GM12878 (cell line): ENCODE data around the gene ZBTB49. TPM values are rescaled to one million over a fixed set of nuclear protein-coding genes. Genes with fewer than 3 reads are reported as not detected.

Experiments
- ATF2 ChIP-seq: IDR thresholded peaks from 2 replicates; pipeline ENCODE4 v1.6.1; 2012; ENCODE audit warnings: low read length, inconsistent platforms
- HDAC2 ChIP-seq: fragments of 200-600 bp; sonication (generic); IDR thresholded peaks from 2 replicates; pipeline ENCODE4 v1.6.1; 2017
- HDGF ChIP-seq: fragments of 450-650 bp; IDR thresholded peaks from 2 replicates; pipeline ENCODE4 v1.6.1; 2016; ENCODE audit warnings: antibody characterized with exemption
- IKZF2 ChIP-seq, 2 experiments: fragments of 450-650 bp; IDR thresholded peaks; 2 replicates each; pipeline ENCODE4 v1.6.1; 2017; ENCODE audit warnings: mild to moderate bottlenecking in 2 of 2, moderate library complexity in 2 of 2
- IRF4 ChIP-seq: IDR thresholded peaks from 2 replicates; pipeline ENCODE4 v1.6.1; 2011; ENCODE audit warnings: low read depth, low read length
- MTA2 ChIP-seq: fragments of 450-650 bp; IDR thresholded peaks from 2 replicates; pipeline ENCODE4 v1.6.1; 2016; ENCODE audit warnings: low read depth, mild to moderate bottlenecking, moderate library complexity
- NFXL1 ChIP-seq: fragments of 450-650 bp; IDR thresholded peaks from 2 replicates; pipeline ENCODE4 v1.6.1; 2017; ENCODE audit warnings: antibody characterized with exemption, mild to moderate bottlenecking, borderline replicate concordance
- PAX8 ChIP-seq: fragments of 450-650 bp; IDR thresholded peaks from 2 replicates; pipeline ENCODE4 v1.6.1; 2017; ENCODE audit warnings: mild to moderate bottlenecking, moderate library complexity
- POLR2A ChIP-seq: IDR thresholded peaks from 2 replicates; pipeline ENCODE4 v1.6.1; 2011; ENCODE audit warnings: low read depth, mild to moderate bottlenecking, low read length
- SMC3 ChIP-seq: IDR thresholded peaks from 2 replicates; pipeline ENCODE4 v1.6.1; 2011; ENCODE audit warnings: low read length, improper control_type of control experiment, borderline replicate concordance
- SREBF2 ChIP-seq: IDR thresholded peaks from 2 replicates; pipeline ENCODE4 v1.6.1; 2012; ENCODE audit warnings: mild to moderate bottlenecking, low read length
- TAF1 ChIP-seq: IDR thresholded peaks from 2 replicates; pipeline ENCODE4 v1.6.1; 2011; ENCODE audit warnings: mild to moderate bottlenecking, low read depth, low read length, borderline replicate concordance
- WRNIP1 ChIP-seq: IDR thresholded peaks from 2 replicates; pipeline ENCODE4 v1.6.1; 2011; ENCODE audit warnings: low read depth, low read length, improper control_type of control experiment, borderline replicate concordance
- YBX1 ChIP-seq: fragments of 450-650 bp; IDR thresholded peaks from 2 replicates; pipeline ENCODE4 v1.6.1; 2016; ENCODE audit warnings: antibody characterized with exemption
- polyA plus RNA-seq, 11 experiments: library from polyadenylated mRNA; depleted of rRNA in 4 of 11; unstranded in 6 of 11; stranded (reverse) in 5 of 11; fragments of >200 nt; fragmentation: Nextera tagmentation in 4 of 11; fragmentation: Illumina TruSeq in 1 of 11; extraction: Ambion mirVana in 4 of 11; extraction: Trizol in 1 of 11; gene quantifications; 1 replicate in 1 of 11; 2 replicates in 10 of 11; pipeline versions ENCODE4 v1.2.1 to v1.2.3, GENCODE V29; 2011 to 2016; ENCODE audit warnings: inconsistent platforms in 2 of 11, missing spikeins in 2 of 11, low read depth in 1 of 11
- total RNA-seq, 4 experiments: library from RNA; depleted of rRNA in 3 of 4; stranded (reverse); fragments of >200 nt in 3 of 4; fragmentation: Illumina TruSeq in 1 of 4; extraction: Trizol in 1 of 4; gene quantifications; 2 replicates each; pipeline versions ENCODE4 v1.2.1 to v1.2.3, GENCODE V29; 2013 to 2021
- TF ChIP-seq, protein P1 (sequence below): fragments of 450-650 bp; IDR thresholded peaks from 2 replicates; pipeline ENCODE4 v1.6.1; 2016; ENCODE audit warnings: mild to moderate bottlenecking, moderate library complexity, borderline replicate concordance
- TF ChIP-seq, protein P2 (sequence below): fragments of 450-650 bp; formaldehyde crosslinking; IDR thresholded peaks from 2 replicates; pipeline ENCODE4 v1.4.0; 2020; ENCODE audit warnings: mild to moderate bottlenecking, moderate library complexity
- TF ChIP-seq, protein P3 (sequence below): fragments of 450-650 bp; IDR thresholded peaks from 2 replicates; pipeline ENCODE4 v1.6.1; 2016; ENCODE audit warnings: mild to moderate bottlenecking
- TF ChIP-seq, protein P4 (sequence below): IDR thresholded peaks from 2 replicates; pipeline ENCODE4 v1.6.1; 2012; ENCODE audit warnings: low read depth, low read length, improper control_type of control experiment
- TF ChIP-seq, protein P5 (sequence below): IDR thresholded peaks from 2 replicates; pipeline ENCODE4 v1.6.1; 2011; ENCODE audit warnings: low read depth, low read length, improper control_type of control experiment, borderline replicate concordance

Gene ZBTB49
- total and polyA plus RNA-seq, 10 of the 15 experiments (the other 5 are each of a cell fraction or from before 2014, with no cell fraction given), result 0.37 to 4.8 (median 4.1) TPM

GRCh38 chr4:4344915-4345527 is 55.0 kb downstream of the ZBTB49 start (continued):
- TF ChIP-seq, protein P1, sequence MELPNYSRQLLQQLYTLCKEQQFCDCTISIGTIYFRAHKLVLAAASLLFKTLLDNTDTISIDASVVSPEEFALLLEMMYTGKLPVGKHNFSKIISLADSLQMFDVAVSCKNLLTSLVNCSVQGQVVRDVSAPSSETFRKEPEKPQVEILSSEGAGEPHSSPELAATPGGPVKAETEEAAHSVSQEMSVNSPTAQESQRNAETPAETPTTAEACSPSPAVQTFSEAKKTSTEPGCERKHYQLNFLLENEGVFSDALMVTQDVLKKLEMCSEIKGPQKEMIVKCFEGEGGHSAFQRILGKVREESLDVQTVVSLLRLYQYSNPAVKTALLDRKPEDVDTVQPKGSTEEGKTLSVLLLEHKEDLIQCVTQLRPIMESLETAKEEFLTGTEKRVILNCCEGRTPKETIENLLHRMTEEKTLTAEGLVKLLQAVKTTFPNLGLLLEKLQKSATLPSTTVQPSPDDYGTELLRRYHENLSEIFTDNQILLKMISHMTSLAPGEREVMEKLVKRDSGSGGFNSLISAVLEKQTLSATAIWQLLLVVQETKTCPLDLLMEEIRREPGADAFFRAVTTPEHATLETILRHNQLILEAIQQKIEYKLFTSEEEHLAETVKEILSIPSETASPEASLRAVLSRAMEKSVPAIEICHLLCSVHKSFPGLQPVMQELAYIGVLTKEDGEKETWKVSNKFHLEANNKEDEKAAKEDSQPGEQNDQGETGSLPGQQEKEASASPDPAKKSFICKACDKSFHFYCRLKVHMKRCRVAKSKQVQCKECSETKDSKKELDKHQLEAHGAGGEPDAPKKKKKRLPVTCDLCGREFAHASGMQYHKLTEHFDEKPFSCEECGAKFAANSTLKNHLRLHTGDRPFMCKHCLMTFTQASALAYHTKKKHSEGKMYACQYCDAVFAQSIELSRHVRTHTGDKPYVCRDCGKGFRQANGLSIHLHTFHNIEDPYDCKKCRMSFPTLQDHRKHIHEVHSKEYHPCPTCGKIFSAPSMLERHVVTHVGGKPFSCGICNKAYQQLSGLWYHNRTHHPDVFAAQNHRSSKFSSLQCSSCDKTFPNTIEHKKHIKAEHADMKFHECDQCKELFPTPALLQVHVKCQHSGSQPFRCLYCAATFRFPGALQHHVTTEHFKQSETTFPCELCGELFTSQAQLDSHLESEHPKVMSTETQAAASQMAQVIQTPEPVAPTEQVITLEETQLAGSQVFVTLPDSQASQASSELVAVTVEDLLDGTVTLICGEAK, result no peak
- TF ChIP-seq TAF1 (no peak), MTA2 (peak; percentile 58; the same call in 1 of the 2 replicates), POLR2A (no peak), IKZF2 (IDR thresholded peaks at IDR 0.05) (peak; percentile 49 to 66; a peak in 2 of 4 replicates), ATF2 (no peak), NFXL1 (no peak), YBX1 (no peak), HDGF (no peak), WRNIP1 (no peak), PAX8 (no peak), SREBF2 (no peak), IRF4 (no peak), HDAC2 (no peak), SMC3 (no peak)
- TF ChIP-seq, protein P2, sequence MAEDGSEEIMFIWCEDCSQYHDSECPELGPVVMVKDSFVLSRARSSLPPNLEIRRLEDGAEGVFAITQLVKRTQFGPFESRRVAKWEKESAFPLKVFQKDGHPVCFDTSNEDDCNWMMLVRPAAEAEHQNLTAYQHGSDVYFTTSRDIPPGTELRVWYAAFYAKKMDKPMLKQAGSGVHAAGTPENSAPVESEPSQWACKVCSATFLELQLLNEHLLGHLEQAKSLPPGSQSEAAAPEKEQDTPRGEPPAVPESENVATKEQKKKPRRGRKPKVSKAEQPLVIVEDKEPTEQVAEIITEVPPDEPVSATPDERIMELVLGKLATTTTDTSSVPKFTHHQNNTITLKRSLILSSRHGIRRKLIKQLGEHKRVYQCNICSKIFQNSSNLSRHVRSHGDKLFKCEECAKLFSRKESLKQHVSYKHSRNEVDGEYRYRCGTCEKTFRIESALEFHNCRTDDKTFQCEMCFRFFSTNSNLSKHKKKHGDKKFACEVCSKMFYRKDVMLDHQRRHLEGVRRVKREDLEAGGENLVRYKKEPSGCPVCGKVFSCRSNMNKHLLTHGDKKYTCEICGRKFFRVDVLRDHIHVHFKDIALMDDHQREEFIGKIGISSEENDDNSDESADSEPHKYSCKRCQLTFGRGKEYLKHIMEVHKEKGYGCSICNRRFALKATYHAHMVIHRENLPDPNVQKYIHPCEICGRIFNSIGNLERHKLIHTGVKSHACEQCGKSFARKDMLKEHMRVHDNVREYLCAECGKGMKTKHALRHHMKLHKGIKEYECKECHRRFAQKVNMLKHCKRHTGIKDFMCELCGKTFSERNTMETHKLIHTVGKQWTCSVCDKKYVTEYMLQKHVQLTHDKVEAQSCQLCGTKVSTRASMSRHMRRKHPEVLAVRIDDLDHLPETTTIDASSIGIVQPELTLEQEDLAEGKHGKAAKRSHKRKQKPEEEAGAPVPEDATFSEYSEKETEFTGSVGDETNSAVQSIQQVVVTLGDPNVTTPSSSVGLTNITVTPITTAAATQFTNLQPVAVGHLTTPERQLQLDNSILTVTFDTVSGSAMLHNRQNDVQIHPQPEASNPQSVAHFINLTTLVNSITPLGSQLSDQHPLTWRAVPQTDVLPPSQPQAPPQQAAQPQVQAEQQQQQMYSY (CRISPR knock-in tag), result no peak
- TF ChIP-seq, protein P3, sequence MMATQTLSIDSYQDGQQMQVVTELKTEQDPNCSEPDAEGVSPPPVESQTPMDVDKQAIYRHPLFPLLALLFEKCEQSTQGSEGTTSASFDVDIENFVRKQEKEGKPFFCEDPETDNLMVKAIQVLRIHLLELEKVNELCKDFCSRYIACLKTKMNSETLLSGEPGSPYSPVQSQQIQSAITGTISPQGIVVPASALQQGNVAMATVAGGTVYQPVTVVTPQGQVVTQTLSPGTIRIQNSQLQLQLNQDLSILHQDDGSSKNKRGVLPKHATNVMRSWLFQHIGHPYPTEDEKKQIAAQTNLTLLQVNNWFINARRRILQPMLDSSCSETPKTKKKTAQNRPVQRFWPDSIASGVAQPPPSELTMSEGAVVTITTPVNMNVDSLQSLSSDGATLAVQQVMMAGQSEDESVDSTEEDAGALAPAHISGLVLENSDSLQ, result no peak
- TF ChIP-seq, protein P4, sequence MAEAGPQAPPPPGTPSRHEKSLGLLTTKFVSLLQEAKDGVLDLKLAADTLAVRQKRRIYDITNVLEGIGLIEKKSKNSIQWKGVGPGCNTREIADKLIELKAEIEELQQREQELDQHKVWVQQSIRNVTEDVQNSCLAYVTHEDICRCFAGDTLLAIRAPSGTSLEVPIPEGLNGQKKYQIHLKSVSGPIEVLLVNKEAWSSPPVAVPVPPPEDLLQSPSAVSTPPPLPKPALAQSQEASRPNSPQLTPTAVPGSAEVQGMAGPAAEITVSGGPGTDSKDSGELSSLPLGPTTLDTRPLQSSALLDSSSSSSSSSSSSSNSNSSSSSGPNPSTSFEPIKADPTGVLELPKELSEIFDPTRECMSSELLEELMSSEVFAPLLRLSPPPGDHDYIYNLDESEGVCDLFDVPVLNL, result no peak
- TF ChIP-seq, protein P5, sequence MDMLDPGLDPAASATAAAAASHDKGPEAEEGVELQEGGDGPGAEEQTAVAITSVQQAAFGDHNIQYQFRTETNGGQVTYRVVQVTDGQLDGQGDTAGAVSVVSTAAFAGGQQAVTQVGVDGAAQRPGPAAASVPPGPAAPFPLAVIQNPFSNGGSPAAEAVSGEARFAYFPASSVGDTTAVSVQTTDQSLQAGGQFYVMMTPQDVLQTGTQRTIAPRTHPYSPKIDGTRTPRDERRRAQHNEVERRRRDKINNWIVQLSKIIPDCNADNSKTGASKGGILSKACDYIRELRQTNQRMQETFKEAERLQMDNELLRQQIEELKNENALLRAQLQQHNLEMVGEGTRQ, result no peak
